GM13977 (cell line): ENCODE data around the gene CACNA1B.
"Not testable (repeated sequence)": the region's sequence is repeated elsewhere in the genome, so short reads cannot be mapped to it uniquely, and the experiment has no call there.

Source experiments
- DNase-seq: peaks from one replicate; pipeline ENCODE4 v3.0.0; 2012; ENCODE audit warnings: low spot score
- in situ Hi-C: fragments of 300-500 bp; cut with MboI; formaldehyde crosslinking; loops from one replicate; pipeline ENCODE4 v1.12.0; 2022; ENCODE audit warnings: low sequenced_read_pairs, low pct_unique_long_range_greater_than_20kb, mixed read lengths, inconsistent platforms; ENCODE audit not compliant: unreplicated experiment
- TF ChIP-seq, protein P1 (sequence below): IDR thresholded peaks from 2 replicates; pipeline ENCODE4 v1.5.1; 2012; ENCODE audit warnings: mild to moderate bottlenecking, control low read depth; ENCODE audit not compliant: insufficient read depth; ENCODE audit errors: extremely low read depth, missing control alignments

Gene CACNA1B

DNA sequence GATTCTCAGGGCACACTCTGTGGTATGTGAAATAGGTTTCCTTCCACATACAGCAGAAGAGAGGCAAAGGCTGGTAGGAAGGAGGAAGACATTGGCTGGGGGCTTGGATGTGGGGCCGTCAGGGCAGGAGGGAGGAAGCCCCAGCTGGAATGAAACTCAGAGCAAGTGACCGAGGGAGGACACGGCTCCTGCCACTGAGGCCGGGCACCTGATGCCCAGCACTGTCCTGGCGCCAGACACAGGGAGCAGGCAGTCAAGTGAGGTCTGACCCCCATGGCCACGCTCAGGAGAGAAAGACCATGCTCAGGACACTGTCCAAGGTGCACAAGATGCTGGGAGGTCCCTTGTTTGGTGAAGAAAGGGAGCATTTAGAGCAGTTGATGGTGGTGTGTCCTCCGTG is 245.5 kb downstream of the CACNA1B start:
- in situ Hi-C loops = no loop called here
- DNase-seq = no peak
- TF ChIP-seq, protein P1, sequence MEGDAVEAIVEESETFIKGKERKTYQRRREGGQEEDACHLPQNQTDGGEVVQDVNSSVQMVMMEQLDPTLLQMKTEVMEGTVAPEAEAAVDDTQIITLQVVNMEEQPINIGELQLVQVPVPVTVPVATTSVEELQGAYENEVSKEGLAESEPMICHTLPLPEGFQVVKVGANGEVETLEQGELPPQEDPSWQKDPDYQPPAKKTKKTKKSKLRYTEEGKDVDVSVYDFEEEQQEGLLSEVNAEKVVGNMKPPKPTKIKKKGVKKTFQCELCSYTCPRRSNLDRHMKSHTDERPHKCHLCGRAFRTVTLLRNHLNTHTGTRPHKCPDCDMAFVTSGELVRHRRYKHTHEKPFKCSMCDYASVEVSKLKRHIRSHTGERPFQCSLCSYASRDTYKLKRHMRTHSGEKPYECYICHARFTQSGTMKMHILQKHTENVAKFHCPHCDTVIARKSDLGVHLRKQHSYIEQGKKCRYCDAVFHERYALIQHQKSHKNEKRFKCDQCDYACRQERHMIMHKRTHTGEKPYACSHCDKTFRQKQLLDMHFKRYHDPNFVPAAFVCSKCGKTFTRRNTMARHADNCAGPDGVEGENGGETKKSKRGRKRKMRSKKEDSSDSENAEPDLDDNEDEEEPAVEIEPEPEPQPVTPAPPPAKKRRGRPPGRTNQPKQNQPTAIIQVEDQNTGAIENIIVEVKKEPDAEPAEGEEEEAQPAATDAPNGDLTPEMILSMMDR = no peak

DNA sequence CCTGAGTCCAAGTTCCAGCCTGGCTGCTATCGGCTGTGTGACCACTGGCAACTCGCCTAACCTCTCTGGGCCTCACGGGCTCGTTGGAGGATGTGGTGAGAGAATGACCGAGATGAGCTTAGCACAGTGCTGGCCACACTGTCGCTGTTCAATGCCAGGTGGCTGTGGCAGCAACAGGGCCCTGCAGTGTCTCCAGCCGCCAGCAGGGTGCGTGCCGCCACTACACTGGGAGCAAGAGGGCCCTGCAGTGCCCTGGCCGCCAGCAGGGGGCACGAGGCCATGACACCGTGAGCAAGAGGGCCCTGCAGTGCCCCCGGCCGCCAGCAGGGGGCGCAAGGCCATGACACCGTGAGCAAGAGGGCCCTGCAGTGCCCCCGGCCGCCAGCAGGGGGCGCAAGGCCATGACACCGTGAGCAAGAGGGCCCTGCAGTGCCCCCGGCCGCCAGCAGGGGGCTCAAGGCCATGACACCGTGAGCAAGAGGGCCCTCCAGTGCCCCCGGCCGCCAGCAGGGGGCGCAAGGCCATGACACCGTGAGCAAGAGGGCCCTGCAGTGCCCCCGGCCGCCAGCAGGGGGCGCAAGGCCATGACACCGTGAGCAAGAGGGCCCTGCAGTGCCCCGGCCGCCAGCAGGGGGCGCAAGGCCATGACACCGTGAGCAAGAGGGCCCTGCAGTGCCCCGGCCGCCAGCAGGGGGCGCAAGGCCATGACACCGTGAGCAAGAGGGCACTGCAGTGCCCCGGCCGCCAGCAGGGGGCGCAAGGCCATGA is 248.7 kb downstream of the CACNA1B start:
- DNase-seq, in situ Hi-C loops: not testable (repeated sequence)
- TF ChIP-seq, protein P1 = peak; percentile 73

DNA sequence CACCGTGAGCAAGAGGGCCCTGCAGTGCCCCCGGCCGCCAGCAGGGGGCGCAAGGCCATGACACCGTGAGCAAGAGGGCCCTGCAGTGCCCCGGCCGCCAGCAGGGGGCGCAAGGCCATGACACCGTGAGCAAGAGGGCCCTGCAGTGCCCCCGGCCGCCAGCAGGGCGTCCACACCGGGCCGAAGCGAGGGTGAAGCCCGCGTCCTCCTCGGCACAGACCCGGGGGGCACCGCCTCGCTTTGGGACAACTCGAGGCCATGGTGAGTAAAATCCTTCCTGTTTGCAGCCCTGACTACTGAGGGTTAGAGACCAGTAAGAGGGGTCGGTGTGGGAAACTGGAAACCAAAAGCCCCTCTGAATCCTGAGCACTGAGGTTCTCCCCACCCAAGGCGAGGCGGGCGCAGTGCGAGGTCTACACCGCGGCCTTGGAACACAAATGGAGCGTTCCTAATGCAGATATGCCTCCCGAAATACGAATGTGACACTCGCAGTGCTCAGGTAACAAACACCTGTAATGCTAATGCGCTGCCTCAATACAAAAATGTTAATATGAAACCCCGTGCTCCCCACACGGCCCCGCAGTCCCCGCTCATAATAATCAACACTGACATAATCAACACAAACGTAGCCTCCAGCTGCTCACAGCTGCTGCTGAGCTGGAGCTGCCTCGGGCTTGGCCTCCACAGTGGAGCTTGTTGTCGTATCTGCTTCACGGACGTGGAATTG is 249.4 kb downstream of the CACNA1B start:
- in situ Hi-C loops, DNase-seq: not testable (repeated sequence)

DNA sequence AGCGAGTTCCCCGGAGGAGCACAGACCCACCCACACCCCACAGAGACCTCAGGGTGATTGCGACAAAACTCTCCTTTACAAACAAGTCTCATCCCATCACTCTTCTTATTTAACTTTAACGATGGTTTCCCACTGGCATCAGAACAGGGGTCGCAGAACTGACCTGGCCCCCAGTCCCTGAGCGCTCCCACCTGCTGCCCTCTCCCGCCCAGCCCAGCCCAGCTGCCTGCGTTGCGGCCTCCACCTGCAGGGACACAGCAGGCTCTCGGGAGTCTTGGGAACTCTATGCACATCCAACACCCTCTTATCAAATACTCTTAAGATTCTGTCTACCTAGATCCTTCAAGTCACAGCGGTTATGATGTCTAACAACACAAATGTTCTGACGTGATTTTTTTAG is 250.4 kb downstream of the CACNA1B start:
- DNase-seq, in situ Hi-C loops: not testable (repeated sequence)

DNA sequence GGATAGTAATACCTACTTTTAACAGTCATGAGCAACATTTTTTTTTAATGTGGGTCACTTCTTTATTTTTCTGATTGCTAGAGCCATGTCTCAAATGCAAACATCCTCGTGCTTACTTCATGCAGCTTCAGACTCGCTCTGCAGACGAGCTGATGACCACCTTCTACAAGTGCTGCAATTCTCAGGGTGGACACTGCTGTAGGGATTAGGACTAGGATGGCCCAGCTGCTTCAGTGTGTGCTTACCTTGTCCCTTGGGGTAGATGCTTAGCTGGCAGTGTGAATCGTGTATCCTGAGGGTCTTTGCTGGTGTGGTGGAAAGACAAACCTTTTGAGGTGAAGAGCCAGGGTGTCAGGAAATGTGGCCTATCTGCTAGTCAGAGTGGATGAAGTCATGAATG is 251.7 kb downstream of the CACNA1B start:
- in situ Hi-C loops, DNase-seq: not testable (repeated sequence)

DNA sequence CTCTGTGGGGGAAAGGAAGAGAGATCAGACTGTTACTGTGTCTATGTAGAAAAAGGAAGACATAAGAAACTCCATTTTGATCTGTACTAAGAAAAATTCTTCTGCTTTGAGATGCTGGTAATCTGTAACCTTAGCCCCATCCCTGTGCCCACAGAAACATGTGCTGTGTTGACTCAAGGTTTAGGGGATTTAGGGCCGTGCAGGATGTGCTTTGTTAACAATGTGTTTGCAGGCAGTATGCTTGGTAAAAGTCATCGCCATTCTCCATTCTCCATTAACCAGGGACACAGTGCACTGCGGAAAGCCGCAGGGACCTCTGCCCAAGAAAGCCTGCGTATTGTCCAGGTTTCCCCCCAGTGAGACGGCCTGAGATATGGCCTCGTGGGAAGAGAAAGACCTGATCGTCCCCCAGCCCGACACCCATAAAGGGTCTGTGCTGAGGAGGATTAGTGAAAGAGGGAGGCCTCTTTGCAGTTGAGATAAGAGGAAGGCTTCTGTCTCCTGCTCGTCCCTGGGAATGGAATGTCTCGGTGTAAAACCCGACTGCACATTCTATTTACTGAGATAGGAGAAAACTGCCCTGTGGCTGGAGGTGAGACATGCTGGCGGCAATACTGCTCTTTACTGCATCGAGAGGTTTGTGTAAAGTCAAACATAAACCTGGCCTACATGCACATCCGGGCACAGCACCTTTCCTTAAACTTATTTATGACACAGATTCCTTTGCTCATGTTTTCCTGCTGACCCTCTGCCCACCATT is 255.5 kb downstream of the CACNA1B start:
- in situ Hi-C loops, DNase-seq: not testable (repeated sequence)

DNA sequence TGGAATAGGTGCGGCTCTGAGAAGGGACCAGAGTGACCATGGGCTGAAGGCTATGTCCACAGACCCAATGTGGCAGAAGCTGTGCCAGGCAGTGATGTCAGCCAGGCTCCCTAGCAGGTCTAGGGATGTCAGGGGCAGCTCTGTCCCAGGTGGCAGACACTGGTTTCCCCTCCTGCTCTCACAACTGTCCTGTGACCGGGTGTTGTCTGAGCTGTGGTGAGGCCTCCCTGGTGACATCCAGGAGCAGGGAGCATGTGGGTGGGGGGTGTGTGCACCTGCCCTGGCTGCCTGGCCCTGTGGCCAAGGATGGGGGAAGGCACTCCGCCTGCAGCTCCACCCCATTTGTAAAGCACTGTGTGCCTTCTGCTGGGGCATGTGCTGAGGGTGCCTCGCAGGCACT is 257.0 kb downstream of the CACNA1B start:
- in situ Hi-C loops, DNase-seq: not testable (repeated sequence)

DNA sequence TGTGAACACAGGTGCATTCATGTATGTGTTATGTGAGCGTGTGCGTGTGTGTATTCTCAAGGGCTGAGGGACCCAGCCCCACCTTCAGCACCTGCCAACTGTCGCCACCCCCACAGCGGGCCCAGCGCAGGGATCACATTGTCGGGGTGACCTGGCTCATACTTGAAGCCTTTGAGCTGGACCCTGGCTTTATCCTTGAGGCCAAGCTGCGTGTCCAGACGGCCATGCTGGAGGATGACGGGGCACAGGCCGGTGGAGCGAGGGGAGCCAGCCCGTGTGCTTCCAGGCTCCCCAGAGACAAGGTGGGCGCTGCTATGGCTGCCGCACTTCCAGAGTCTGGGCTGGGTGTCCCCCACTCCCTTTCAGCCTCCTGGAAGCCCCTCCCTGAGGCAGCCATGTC is 261.5 kb downstream of the CACNA1B start:
- DNase-seq, in situ Hi-C loops: not testable (repeated sequence)

DNA sequence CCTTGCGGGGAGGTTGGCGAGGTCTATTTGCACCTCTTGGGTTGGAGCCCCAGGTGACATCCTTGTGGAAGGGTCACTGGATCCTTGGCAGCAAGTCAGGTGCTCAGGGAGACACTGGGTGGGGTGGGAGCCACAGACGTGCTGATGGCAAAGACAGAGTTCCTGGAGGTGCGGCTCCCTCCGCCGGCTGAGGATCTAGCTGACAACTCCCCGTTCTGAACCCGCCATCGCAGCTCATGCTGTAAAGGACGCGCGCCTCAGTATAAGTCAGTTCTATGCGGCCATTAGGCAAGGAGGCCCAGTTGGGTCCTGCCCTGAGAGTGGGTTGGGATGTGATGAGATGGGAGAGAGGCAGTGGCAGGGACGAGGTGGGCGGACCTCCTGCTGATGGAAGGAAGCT is 263.4 kb downstream of the CACNA1B start:
- DNase-seq = not testable (repeated sequence)

DNA sequence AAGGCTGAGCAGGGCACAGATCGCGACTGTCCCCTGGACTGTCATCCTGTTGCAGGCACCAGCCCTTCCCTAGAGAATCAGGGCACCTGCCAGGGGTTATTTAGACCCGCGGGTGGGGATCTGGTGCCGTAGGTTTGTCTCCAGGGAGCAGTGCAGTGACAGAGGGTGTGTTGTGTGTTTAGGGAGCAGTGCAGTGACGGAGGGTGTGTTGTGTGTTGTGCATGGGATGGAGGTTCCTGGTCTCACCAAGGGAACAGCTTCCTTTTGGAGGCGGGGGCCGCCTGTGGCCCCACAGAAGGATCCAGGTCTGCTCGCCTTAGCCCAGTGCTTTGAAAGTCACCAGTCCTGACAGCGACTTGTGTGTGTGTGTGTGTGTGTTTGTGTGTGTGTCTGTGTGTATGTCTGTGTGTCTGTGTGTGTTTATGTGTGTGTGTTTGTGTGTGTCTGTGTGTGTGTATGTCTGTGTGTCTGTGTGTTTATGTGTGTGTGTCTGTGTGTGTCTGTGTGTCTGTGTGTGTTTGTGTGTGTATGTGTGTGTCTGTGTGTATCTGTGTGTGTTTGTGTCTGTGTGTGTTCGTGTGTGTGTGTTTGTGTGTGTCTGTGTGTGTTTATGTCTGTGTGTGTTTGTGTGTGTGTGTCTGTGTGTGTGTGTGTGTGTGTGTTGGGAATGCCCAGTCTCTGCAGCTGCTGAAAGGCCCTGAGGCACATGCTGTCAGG is 265.1 kb downstream of the CACNA1B start:
- in situ Hi-C loops, DNase-seq: not testable (repeated sequence)

More for the DNA sequence above, 263.4 kb downstream of the CACNA1B start:
- in situ Hi-C loops = not testable (repeated sequence)

DNA sequence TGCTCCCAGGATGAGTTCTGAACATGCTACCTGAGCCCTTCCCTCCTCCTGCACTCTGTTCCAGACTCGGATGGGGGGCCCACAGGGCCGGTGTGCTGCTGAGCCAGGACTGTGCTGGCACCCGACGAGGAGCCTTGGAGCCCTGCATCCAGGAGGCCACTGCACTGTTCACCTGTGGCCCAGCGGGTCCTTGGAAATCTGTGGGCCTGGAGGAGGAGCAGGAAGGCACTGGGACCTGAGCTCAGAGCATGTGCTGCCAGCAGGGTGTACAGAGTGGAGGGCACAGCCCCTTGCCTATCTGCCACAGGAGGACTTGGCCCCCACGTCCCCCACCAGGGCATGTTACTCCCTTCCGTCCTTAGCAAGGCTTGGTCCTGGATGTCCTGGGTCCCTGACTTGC is 265.9 kb downstream of the CACNA1B start:
- DNase-seq, in situ Hi-C loops: not testable (repeated sequence)

DNA sequence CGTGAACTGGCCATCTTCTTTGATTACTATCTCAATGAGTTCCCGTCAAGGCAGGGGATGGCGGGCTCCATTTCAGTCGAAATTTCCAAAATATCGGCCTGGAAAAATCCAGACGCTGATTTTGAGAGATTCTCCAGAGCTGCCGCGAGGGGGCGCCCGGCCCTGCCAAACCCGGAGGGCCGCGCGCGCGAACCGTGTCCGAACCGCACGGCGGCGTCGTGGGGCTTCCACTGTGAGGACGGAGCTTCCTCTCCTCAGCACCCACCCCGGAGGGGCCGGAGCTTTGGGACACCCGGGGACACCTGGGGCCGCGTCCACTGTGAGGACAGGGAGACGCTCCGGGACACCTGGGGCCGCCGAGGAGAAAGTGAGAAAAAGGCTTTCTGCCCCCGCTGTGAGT is 270.0 kb downstream of the CACNA1B start:
- in situ Hi-C loops, DNase-seq: not testable (repeated sequence)
